Melanocyte of skin (primary cell): ENCODE measurements around the gene SLC17A2. TPM values are rescaled to one million over a fixed set of nuclear protein-coding genes. Genes with fewer than 3 reads are reported as not detected.

Source experiments
- total RNA-seq, 2 donors: library from RNA; depleted of rRNA; stranded (reverse); fragments of >200 nt; gene quantifications; 2 replicates each; pipeline ENCODE4 v1.2.3, GENCODE V29; 2012

SLC17A2 gene
- total RNA-seq = not detected

GRCh38 chr6:25930532-25931410 is at the start of gene SLC17A2:
TSS of gene SLC17A2 (minus strand) at chr6:25930691. CDS start at chr6:25925796, 4,895 bp downstream.

GRCh38 chr6:25962149-25963127 is 31.9 kb upstream of the SLC17A2 start, which contains the start of gene TRIM38:
TSS of gene TRIM38 (plus strand) at chr6:25962802. CDS start at chr6:25966523, 3,721 bp downstream.

GRCh38 chr6:25874118-25874517 is 56.4 kb downstream of the SLC17A2 start, which contains the start of gene SLC17A3:
TSS of gene SLC17A3 (minus strand) at chr6:25874243. CDS start at chr6:25868387, 5,856 bp downstream.

Other genes starting within 250 kb of the SLC17A2 start
- not detected for gene SLC17A4, start 175.9 kb downstream of the SLC17A2 start, total RNA-seq
- gene SLC17A1, start 98.6 kb downstream of the SLC17A2 start, total RNA-seq = not detected
- gene SLC17A3, start 56.4 kb downstream of the SLC17A2 start, total RNA-seq = not detected
- 10 to 100 TPM; 13.1 to 17.3 TPM for gene TRIM38, start 32.1 kb upstream of the SLC17A2 start, total RNA-seq
- gene HFE, start 156.7 kb upstream of the SLC17A2 start, total RNA-seq = 10 to 100 TPM; 12.4 to 14.0 TPM